Upper lobe of left lung (tissue), 6 donors: ENCODE data around the gene MAD1L1. TPM values are rescaled to one million over a fixed set of nuclear protein-coding genes. Genes with fewer than 3 reads are reported as not detected.

Experiments used
- ATAC-seq, 2 donors: fragments of 200-7000 bp; cut with Tn5 transposase; one replicate each; pipeline ENCODE4 v1.9.1; 2022; ENCODE audit warnings: mild to moderate bottlenecking in 2 of 2, moderate library complexity in 2 of 2; ENCODE audit not compliant: low FRiP score in 2 of 2
- DNase-seq, 2 donors: peaks; one replicate each; pipeline ENCODE4 v3.0.0-alpha.2; 2019 to 2020
- H3K27ac ChIP-seq, 4 donors: fragments of 200-600 bp; sonication (generic); one replicate each; pipeline ENCODE4 v1.5.1; 2016 to 2019
- H3K27me3 ChIP-seq, 4 donors: fragments of 200-600 bp; sonication (generic); one replicate each; pipeline ENCODE4 v1.5.1; 2017 to 2019
- H3K36me3 ChIP-seq, 4 donors: fragments of 200-600 bp; sonication (generic); one replicate each; pipeline ENCODE4 v1.5.1; 2016 to 2019
- H3K4me1 ChIP-seq, 4 donors: fragments of 200-600 bp; sonication (generic); one replicate each; pipeline ENCODE4 v1.5.1; 2018 to 2019
- H3K4me3 ChIP-seq, 4 donors: fragments of 200-600 bp; sonication (generic); one replicate each; pipeline ENCODE4 v1.5.1; 2017 to 2019; ENCODE audit warnings: mild to moderate bottlenecking in 2 of 4, moderate library complexity in 1 of 4
- H3K9me3 ChIP-seq, 4 donors: fragments of 200-600 bp; sonication (generic); one replicate each; pipeline ENCODE4 v1.5.1; 2018 to 2019
- EP300 ChIP-seq, 4 donors: sonication (generic); formaldehyde crosslinking; IDR thresholded peaks; one replicate each; pipeline ENCODE4 v1.5.1; 2017; ENCODE audit warnings: antibody characterized with exemption in 4 of 4, control low read depth in 2 of 4
- POLR2A ChIP-seq, 4 donors: fragments of 450-650 bp; IDR thresholded peaks; one replicate each; pipeline ENCODE4 v1.5.1; 2016 to 2017; ENCODE audit warnings: antibody characterized with exemption in 4 of 4, mild to moderate bottlenecking in 2 of 4
- POLR2AphosphoS5 ChIP-seq, 2 donors: sonication (generic); formaldehyde crosslinking; IDR thresholded peaks; one replicate each; pipeline ENCODE4 v1.5.1; 2017; ENCODE audit warnings: antibody characterized with exemption in 2 of 2
- WGBS, 2 donors: methylation state at CpG; one replicate each; pipeline ENCODE4 v1.1.5; 2017 to 2018; 5-methylcytosine and 5-hydroxymethylcytosine counted together
- total RNA-seq, 6 donors: library from RNA; depleted of rRNA in 4 of 6; stranded (reverse); fragments of >200 nt in 4 of 6; gene quantifications; one replicate each; pipeline versions ENCODE4 v1.1.0 to v1.2.1, GENCODE V29; 2016 to 2021
- TF ChIP-seq, protein P1 (sequence below), 6 experiments: fragments of 450-650 bp in 4 of 6; fragments of 200-600 bp in 2 of 6; sonication (generic) in 2 of 6; IDR thresholded peaks; one replicate each; pipeline ENCODE4 v1.5.1; 2016 to 2019; ENCODE audit warnings: antibody characterized with exemption in 6 of 6
- donor health status: DM: no; HTN: no; CAD: no; lungs with moderate emphysema.
- donor health status: DM: no; HTN: yes; CAD: no; lungs with severe emphysema.

Gene MAD1L1
- total RNA-seq, 6 donors from 2014 or later, result 40.6 to 364 (median 65.6) TPM

DNA sequence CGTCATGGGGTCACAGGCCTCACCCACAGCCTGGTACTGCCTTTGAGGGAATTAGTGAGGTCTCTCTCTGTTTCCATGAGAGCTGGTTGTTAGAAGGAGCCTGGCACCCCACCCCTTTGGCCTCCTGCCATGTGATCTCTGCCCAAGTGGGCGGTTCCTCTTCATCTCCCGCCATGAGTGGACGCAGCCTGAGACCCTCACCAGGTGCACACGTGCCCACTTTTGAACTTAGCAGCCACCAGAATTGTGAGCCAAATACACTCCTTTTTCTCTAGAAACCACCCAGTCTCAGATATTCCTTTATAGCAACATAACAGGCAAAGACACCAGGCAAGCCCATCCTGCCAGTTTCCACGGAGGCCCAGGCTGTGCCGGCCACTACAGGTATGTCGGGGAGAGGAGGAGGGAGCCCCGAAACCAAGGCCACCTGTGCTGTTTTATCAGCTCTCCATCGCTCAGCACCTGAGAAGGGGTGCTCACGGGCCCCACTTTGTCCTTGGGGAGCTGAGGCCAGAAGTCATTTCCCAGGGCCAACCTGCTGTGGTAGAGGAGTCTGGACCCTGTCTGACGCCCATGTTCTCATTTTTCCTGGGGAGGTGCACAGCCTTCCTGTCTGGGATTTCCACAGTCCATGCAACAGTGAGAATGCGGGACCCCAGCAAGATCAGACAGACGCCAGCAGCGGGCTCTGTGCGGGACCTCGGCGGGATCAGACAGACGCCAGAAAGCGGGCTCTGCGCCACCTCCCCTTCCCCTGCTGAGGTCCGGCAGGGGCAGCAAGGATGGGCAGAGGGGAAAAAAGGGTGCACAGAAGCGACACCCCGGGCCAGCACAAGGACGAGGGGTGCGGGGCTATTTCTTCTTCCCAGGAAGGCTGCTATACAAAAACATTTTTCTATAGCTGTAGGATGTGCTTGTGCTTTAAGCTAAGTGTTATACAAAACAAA, 342.2 kb downstream of the MAD1L1 start:
- no peak for TF ChIP-seq POLR2A (IDR thresholded peaks at IDR 0.05)
- TF ChIP-seq, protein P1, sequence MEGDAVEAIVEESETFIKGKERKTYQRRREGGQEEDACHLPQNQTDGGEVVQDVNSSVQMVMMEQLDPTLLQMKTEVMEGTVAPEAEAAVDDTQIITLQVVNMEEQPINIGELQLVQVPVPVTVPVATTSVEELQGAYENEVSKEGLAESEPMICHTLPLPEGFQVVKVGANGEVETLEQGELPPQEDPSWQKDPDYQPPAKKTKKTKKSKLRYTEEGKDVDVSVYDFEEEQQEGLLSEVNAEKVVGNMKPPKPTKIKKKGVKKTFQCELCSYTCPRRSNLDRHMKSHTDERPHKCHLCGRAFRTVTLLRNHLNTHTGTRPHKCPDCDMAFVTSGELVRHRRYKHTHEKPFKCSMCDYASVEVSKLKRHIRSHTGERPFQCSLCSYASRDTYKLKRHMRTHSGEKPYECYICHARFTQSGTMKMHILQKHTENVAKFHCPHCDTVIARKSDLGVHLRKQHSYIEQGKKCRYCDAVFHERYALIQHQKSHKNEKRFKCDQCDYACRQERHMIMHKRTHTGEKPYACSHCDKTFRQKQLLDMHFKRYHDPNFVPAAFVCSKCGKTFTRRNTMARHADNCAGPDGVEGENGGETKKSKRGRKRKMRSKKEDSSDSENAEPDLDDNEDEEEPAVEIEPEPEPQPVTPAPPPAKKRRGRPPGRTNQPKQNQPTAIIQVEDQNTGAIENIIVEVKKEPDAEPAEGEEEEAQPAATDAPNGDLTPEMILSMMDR (IDR thresholded peaks at IDR 0.05), result no peak
- TF ChIP-seq EP300 (IDR thresholded peaks at IDR 0.05), result no peak
- TF ChIP-seq POLR2AphosphoS5 (IDR thresholded peaks at IDR 0.05), result no peak
- ATAC-seq (no peak), DNase-seq (peak in 1 of 2 donors; percentile 46)
- peaks cover 0 to 27% (median 14%) of the 10 kb centered on the region in 4 donors for H3K36me3 ChIP-seq
- H3K4me1 ChIP-seq, result no peaks in the 10 kb centered on the region
- H3K9me3 ChIP-seq, result no peaks in the 10 kb centered on the region
- WGBS, 2 donors, result 95 to 96% methylated on average over 26 of the region's 26 CpGs
- no peaks in the 10 kb centered on the region for H3K27me3 ChIP-seq
- no peak overlapping the region for H3K4me3 ChIP-seq
- H3K27ac ChIP-seq, result no peak overlapping the region

DNA sequence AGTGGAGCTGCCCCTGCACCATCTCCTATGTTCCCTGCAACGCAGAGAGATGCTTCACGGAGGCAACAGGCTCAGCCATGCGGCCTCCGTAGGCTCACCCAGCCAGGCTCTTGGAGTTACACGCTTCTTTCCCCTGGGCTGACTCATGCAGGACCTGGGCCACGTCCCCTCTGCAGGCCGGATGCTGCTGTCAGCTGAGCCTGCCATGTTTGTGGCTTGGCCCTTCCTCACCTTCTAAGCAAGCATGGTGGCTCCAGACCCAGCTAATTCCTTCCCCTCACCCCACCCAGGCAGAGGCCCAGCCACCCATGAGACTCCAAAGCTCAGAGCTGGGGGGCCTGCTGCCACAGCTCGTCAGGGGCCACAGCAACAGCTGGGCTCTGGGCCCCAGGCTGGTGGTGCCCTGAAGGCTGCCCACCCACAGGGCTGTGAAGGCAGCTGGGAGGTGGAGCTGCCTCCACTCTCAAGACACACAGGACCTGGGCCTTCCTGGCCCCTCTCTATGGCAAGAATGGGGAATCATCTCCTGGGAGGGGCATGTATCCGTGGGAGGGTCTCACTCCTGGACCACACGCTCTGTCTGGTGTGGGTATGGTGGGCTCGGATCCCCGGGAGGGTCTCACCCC, 343.1 kb downstream of the MAD1L1 start:
- Histone ChIP-seq H3K27ac (no peak overlapping the region), H3K27me3 (no peaks in the 10 kb centered on the region), H3K4me1 (no peaks in the 10 kb centered on the region), H3K4me3 (no peak overlapping the region), H3K36me3 (peaks cover 0 to 26% (median 14%) of the 10 kb centered on the region in 4 donors), H3K9me3 (no peaks in the 10 kb centered on the region)
- peak in 1 of 2 donors; percentile 52 for DNase-seq
- no peak for TF ChIP-seq POLR2A (IDR thresholded peaks at IDR 0.05)
- TF ChIP-seq, protein P1 (IDR thresholded peaks at IDR 0.05), result no peak
- no peak for ATAC-seq
- WGBS, 2 donors, result 85 to 94% methylated on average over 9 to 11 of the region's 12 CpGs

DNA sequence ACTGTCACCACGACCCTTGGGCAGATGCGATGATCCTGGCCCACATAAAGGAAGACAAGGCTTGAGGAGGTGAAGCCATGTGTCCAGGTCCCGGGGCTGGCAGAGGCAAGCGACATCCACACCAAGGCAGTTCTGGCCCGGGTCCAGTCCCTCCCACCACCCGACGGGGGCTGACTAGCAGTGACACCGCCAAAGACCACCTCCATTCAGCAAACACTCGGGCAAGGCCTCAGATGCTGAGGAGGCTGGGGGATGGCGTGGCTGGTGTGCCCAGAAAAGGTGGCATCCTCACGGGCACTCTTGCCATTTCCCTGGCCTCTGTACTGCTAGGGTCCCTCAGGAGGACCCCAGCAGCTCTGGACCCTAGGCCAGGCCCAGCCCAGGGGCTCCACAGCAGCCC, 343.7 kb downstream of the MAD1L1 start:
- WGBS, 2 donors, result 93 to 97% methylated on average over 3 to 8 of the region's 11 CpGs

DNA sequence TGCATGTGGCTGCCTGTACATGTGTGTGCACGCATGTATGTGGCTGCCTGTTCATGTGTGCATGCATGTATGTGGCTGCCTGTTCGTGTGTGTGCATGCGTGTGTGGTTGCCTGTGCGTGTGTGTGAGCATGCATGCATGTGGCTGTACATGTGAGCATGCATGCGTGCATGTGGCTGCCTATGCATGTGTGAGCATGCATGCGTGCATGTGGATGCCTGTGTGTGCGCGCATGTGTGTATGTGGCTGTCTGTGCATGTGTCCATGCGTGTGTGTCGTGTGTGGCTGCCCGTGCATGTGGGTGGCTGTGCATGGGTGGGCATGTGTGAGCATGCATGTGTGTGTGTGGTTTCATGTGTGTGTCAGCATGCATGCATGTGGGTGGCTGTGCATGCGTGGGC, 344.3 kb downstream of the MAD1L1 start:
- WGBS, 2 donors, result 95 to 96% methylated on average over 10 to 12 of the region's 12 CpGs
- no peak for ATAC-seq
- peak in 1 of 2 donors; percentile 47 for DNase-seq

More for the DNA sequence above, 343.7 kb downstream of the MAD1L1 start:
- H3K27ac ChIP-seq, result no peak overlapping the region
- no peak for TF ChIP-seq POLR2AphosphoS5 (IDR thresholded peaks at IDR 0.05)
- no peak for TF ChIP-seq EP300 (IDR thresholded peaks at IDR 0.05)
- no peak for TF ChIP-seq POLR2A (IDR thresholded peaks at IDR 0.05)
- TF ChIP-seq, protein P1 (IDR thresholded peaks at IDR 0.05), result no peak
- H3K27me3 ChIP-seq, result no peaks in the 10 kb centered on the region
- ATAC-seq (no peak), DNase-seq (no peak)
- peaks cover 0 to 21% (median 14%) of the 10 kb centered on the region in 4 donors for H3K36me3 ChIP-seq
- no peaks in the 10 kb centered on the region for H3K9me3 ChIP-seq
- H3K4me1 ChIP-seq, result no peaks in the 10 kb centered on the region
- no peak overlapping the region for H3K4me3 ChIP-seq

More for the DNA sequence above, 344.3 kb downstream of the MAD1L1 start:
- H3K27me3 ChIP-seq, result no peaks in the 10 kb centered on the region
- no peaks in the 10 kb centered on the region for H3K9me3 ChIP-seq
- H3K4me1 ChIP-seq, result no peaks in the 10 kb centered on the region
- TF ChIP-seq POLR2A (IDR thresholded peaks at IDR 0.05) (no peak), POLR2AphosphoS5 (IDR thresholded peaks at IDR 0.05) (no peak), EP300 (IDR thresholded peaks at IDR 0.05) (no peak)
- TF ChIP-seq, protein P1 (IDR thresholded peaks at IDR 0.05), result no peak
- H3K27ac ChIP-seq, result no peak overlapping the region
- H3K4me3 ChIP-seq, result no peak overlapping the region
- peaks cover 0 to 21% (median 12%) of the 10 kb centered on the region in 4 donors for H3K36me3 ChIP-seq
